Jurkat, Clone E6-1 (cell line): ENCODE results near the gene PLCH1.

Experiments used
- DNase-seq: peaks from one replicate; pipeline ENCODE4 v3.0.0-alpha.2; 2011; ENCODE audit warnings: low read depth, low spot score
- H3K4me3 ChIP-seq: 2 replicates; pipeline ENCODE4 v1.5.1; 2011; ENCODE audit warnings: mild to moderate bottlenecking, low read length, control low read depth, moderate library complexity

The PLCH1 gene

GRCh38 chr3:155350571-155350970, 394.3 kb downstream of the PLCH1 start:
- H3K4me3 ChIP-seq: no peak overlapping the region
- DNase-seq: no peak

- no peak for DNase-seq
- no peak overlapping the region for H3K4me3 ChIP-seq
Observed at GRCh38 chr3:155347901-155348300, 397.0 kb downstream of the PLCH1 start.

DNA sequence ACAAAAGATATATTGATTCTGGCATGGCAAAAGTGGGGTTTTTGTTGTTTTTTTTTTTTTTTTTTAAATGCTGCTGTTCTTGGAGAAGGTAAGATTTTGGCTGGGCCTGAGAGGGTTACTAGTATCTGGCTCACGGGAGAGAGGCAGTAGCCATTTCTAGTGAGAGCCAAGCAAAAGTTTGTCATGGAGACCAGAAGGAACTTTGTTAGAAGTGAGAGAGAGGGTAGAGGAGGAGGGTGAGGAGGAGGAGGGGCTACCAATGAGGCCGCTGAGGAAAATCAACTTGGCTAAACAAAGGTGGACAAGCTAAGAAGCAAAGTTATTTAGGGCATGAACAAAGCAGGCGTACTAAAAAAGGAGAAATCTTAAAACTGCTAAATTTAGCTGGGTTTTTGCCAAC, 402.5 kb downstream of the PLCH1 start:
- DNase-seq: no peak
- H3K4me3 ChIP-seq: no peak overlapping the region

DNA sequence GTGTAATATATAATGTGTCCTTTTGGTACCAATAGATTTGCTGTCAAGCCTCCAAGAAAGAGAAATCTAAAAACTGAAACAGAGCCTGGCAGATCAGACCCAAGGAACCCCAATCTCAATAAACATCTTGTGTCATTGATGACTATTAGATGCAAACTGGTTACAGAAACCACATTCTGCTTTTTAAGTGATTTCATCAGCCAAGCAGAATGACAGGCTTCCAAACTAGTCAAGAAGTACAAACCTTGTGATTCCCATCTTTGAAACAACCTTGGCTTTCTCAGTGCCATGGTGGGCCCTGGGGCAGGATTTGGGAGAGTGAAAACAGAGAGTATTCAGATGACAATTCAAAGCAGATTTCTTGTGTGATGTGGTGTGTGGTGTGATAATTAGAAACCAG, 405.8 kb downstream of the PLCH1 start:
- H3K4me3 ChIP-seq: no peak overlapping the region
- peak; percentile 45 for DNase-seq

GRCh38 chr3:155335724-155336354, 409.0 kb downstream of the PLCH1 start:
- DNase-seq: no peak
- H3K4me3 ChIP-seq: peak overlapping the region; percentile 34

DNA sequence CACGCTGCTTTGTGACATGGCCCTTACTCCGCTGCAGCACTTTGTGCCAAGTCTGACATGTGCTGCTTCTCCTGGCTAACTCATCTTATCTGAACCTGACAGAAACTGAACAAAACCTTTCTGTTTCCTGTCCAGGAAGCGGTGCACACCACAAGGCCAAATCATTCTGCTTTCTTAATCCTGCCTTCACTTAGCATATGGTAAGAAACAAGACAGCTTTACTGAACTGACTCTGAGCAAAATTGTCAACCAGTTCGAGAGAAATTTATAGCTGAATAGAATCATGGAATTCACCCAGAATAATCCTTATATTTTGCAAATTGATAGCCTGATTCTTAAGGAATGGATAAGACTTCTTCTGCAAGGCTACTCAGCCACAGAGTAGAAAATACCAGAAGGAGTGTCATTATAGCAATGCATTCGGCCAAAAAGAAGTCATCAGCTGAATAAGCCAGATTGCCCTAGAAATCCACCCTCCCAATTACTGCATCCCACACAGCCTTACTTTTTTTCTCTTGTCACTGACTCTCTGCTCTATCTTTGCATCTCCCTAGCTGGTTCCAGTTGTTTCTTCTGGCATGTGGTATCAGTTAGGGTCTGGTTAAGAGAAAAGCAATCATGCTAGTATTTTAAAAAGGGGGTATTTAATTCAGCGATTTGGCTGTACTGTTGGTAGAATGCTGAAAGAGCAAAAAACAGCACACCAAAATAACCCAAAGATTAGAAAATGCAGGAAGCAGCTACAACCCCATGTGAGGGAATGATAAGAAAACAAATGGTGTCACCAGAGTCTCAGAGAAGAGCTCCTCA, 409.8 kb downstream of the PLCH1 start:
- H3K4me3 ChIP-seq: peak overlapping the region; percentile 34
- peak; percentile 98 for DNase-seq

- no peak overlapping the region for H3K4me3 ChIP-seq
- no peak for DNase-seq
Observed at GRCh38 chr3:155334215-155334913, 410.5 kb downstream of the PLCH1 start.

GRCh38 chr3:155332716-155333115, 412.2 kb downstream of the PLCH1 start:
- no peak for DNase-seq

GRCh38 chr3:155331078-155331477, 413.8 kb downstream of the PLCH1 start:
- no peak for DNase-seq
- no peak overlapping the region for H3K4me3 ChIP-seq

More at GRCh38 chr3:155332716-155333115, 412.2 kb downstream of the PLCH1 start:
- no peak overlapping the region for H3K4me3 ChIP-seq

GRCh38 chr3:155330370-155330769, 414.5 kb downstream of the PLCH1 start:
- no peak for DNase-seq
- no peak overlapping the region for H3K4me3 ChIP-seq

DNA sequence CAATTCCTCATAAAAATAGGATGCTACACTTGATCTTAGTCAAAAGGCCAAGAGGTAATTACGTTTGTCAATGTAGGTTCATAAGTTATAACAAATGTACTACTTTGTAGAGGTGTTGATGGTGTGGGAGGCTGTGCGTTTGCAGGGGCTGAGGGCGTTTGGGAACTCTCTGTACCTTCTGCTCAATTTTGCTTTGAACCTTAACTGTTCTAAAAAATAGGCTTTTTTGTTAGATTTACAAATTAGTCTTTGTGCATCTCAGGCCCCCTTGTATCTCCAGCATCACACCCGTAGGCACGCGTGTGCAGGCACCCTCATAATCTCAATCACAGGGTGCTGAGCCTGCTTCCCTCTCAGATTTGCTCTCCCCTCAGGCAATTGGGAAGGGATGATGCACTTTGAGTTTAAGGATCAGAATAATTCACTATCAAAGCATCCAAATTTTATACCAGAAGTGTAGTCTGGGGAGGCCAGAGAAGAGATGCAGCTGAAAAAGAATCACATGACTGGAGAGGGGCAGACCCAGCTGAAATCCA, 415.3 kb downstream of the PLCH1 start:
- H3K4me3 ChIP-seq: no peak overlapping the region
- DNase-seq: no peak

DNA sequence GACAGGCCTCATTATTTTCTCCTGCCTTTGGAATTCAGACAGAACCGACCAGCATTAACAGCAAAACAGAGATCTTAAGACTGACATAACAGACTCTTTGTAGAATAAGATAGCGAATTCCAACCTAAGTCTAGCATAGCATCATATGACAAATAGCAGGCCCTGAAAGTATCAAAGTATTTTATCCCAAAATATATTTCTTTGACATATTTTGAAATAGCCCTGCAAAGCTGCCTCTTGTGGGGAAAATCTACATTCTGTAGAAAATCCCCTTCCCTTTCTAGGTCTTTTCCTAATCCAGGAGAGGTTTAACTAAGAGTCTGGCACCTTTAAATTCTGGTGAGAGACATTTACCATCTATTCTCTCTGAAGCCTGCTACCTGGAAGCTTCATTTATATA, 417.0 kb downstream of the PLCH1 start:
- no peak overlapping the region for H3K4me3 ChIP-seq
- DNase-seq: no peak

GRCh38 chr3:155327430-155327829, 417.4 kb downstream of the PLCH1 start:
- no peak overlapping the region for H3K4me3 ChIP-seq
- no peak for DNase-seq

GRCh38 chr3:155326901-155327300, 418.0 kb downstream of the PLCH1 start:
- DNase-seq: no peak
- H3K4me3 ChIP-seq: no peak overlapping the region

- DNase-seq: no peak
- no peak overlapping the region for H3K4me3 ChIP-seq
Observed at GRCh38 chr3:155326244-155326643, 418.6 kb downstream of the PLCH1 start.
